ENCODE results near the gene EFCAB12.
"Not testable (repeated sequence)": the region's sequence is repeated elsewhere in the genome, so short reads cannot be mapped to it uniquely, and the experiment has no call there.

Gene EFCAB12

DNA sequence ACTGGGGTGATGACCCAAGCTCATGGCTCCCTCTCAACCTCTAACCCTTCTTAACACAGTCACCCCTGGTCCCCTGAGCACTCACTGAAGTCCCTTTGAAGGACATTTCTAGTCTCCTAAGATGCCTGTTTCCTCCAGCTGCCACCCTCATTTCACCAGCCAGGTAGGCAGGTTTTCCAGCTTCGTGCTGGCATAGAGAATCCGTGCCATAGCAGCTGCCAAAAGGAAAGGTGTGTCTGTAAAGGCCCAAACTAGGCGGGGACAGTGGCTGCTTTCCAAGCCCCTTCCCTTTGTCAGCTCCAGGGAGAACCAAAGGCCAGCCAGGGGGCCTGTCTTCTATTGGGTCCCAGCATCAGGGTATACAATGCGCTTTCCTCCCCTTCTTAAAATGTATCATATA, 36.9 kb downstream of the EFCAB12 start:
- DNase-seq = not testable (repeated sequence)

DNA sequence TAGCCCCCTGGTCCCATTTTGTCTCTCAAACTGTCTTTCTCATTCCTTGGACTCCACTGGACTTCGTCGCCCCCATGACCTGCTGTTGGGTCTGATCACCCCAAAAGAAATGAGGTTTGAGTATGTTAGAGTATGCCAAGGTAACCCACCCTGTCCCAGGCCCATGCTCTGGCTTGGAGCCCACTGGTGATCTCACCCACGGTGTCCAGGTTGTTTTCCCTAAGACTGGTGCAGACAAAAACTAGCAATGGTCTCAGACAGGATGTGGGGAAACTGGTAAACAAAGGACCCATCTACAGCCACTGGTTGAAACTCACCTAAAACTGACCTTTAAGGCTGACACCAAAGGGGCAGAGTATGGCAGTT, 38.9 kb downstream of the EFCAB12 start:
- DNase-seq = no peak

DNA sequence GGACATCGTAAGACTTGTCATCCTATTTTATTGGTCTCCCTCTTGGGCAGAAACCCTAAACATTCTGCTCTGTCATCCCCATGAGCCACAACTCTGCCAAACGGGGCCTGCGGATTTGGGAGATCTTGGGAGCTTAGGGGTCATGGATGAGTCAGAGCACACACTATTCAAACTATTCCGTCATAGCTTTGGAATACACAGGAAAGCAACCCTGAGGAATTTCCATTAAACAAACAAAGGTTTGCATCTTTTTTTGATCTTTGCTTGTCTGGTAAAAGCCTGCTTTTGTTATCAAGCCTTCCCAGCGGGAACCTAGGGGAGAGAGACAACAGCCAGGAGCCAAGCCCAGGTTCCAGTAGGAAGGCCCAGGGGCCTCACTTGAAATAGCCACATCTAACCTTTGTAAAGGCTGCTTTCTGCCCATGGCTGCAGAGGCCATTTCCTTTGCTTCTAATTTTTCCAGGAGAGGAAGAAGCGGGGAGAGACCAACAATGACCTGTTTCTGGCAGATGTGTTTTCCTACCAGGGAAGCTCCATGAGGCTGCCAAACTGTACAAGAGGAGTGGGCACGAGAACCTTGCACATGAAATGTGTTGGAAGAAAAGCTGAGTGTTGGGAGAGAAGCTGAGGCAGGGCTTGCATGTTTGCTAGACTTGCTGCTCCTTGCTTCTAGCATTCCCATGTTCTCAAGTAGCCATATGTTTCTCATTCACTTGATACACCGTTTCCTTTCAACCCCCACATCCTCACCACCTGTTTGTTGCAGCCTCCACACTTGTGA, 39.5 kb downstream of the EFCAB12 start:
- DNase-seq = not testable (repeated sequence)

DNA sequence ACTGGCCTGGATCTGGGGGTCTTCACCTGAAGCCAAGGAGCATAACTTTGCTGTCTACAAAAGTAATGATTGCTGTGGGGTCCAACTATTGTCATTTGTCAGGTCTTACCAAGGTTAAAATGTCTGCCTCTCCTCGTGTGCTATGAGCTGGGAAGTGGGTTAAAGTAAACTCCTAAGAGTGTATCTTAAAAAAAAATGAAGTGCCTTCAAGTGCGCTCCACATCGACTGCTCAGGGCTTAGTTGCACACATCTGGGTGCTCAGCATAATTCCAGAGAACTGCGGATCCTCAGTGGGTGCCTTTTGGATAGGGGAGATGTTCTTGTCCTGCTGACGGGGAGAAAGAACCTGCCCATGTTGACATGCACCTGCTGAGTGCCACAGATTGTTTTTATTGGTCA, 40.9 kb downstream of the EFCAB12 start:
- no peak for DNase-seq

DNA sequence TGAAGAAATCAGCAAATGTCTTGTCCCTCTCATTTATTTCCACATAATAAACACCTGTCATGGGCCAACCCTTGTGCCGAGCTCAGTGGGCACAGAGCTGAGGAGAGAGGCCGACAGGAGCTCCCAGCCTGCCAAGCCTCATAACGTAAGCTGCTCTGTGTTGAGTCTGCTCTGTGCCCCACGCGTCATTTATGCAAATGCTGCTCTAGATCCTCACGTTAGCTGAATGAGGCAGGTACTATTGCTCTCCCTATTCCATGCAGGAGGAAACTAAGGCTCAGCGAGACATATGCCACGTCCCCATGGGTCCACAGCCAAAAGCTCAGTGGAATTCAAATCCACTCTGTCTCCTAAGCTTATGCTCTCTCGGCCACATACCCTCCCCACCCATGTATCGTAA, 41.5 kb downstream of the EFCAB12 start:
- no peak for DNase-seq

DNA sequence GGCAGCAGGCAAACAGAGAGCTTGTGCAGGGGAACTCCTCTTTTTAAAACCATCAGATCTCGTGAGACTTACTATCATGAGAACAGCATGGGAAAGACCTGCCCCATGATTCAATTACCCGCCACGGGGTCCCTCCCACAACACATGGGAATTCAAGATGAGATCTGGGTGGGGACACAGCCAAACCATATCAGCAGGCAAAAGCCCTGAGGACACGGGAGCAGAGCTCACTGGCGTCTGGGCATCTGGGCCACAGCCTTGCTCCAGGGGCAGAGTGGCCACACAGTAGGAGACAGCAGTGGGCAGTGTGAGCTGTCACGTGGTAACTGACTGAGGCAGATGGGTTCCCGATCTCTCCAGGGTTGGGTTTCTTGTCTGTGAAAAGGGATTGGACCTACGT, 42.9 kb downstream of the EFCAB12 start:
- not testable (repeated sequence) for DNase-seq

DNA sequence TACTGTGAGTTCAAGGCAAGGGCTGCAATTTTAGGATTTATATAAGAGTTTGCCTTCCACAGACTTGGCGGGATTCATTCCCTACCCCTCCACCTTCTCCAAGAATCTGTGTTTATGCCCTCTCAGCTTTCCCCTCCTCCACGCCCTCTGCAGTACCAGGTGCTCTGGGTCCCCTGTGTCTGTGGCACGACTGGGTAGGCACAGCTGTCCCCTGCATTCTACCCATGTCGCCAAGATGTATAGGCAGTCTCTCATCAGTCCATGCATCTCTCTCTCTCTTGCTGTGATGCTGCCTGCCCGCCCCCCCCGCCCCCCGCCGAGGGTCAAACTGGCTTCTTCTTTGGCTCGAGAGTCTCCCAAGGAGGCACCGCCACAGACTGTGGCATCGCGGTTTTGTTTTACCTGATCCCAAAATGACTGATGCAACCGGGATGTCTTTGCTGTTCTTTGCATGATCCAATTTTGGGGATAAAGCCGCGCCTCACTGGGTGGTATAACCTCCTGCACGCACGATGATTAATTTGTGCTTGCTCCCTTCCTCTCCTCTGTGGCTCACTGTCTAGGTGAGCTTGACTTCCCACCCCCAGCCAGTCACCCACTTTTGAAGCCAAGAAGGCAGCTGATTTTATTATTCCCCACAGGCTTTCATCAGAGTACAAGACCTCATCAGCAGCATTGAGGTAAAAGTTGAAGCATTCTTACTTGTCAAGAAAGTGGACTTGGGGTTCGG, 43.7 kb downstream of the EFCAB12 start:
- DNase-seq = no peak

DNA sequence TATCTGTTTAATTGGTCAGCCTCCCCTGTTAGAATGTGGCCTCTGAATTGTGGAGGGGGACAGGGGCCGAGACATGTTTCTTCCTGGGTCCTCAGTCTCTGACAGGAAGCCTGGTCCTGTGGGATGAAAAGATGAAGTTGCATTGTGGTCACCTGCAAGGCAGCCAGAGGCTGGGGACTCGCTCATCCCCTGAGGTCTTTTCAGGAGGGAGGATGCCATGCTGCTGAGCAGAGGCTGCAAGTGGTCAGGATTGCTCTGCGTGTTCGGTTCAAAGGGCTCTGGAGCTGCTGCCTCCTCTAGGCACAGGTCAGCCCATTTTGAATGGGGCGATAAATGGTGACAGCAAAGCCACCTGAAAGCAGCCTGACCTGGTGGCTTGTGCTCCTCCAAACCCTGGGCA, 44.3 kb downstream of the EFCAB12 start:
- DNase-seq = not testable (repeated sequence)

DNA sequence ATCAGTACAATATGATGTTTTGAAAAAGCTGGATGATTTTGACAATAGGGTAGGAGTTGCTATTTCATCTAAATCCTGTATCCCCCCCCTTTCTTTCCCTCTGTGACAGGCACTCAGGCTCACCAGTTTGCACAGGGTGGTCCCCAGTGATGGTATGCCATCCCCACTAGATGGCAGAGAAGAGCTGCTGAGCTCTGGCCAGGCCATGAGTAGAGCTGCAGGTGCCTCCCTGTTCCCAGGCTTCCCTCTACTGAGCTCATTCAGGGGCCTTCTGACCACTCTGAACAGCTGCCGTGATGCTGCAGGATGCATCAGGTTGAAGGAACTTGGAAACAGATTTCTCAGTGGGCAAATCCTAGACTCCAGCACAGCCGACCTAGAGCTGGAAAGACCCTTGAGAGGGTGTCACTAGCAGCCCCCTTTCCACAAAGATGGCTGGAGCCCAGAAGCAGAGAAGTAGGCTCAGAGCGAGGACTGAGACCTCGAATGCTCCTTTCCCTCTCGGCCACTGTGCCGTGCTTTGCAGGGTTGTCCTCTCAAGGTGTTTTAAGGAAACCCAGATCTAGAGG, 45.1 kb downstream of the EFCAB12 start:
- DNase-seq = peak; percentile 9

DNA sequence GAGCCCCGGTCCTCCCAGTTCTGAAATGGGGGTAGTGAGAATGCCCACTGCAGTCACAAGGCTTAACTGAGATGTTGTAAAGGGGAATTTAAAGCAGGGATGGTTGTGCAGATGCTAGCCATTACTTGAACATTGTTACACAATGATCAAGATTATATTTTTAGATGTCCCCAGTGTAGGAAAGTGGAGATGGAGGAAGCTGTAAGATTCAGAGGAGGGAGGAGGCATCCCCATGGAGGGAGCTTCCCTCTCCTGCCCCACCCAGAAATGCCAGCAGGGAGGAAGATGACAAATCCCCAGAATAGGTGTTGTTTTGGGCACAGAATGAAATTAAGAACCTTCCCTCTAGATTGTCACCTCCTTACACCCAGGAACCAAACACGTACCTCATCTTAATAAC, 46.1 kb downstream of the EFCAB12 start:
- no peak for DNase-seq

DNA sequence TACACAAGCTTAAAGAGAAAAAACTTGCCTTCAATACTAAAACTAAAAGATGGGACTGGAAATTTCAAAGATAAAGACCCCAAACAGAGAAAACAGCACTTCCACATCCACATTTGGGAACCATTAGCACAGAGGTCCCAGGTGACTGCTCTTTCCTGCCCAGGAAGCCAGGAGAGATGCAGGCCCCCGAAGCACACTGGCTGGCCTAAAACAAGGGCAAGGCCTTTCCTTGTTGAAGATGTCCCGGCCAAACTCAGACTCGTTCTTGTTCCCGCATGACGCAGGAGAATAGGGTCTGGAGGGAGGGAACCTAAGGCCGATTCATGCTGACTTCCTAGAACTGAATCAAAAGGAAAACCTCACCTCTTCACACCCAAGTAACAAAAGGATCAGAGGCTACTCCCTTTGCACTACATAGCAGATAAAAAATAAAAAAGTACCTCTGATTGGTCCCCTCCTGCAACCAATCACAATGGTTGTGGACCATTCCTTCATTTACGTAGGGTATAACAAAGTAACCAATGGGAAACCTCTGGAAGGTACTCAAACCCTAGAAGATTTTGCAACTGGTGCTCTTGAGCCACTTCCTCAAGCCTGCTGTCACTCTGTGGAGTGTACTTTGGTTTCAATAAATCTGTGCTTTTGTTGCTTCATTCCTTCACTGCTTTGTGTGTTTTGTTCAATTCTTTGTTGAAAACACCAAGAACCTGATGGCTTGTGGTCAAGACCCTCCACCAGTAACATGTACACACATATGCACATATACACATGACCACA, 48.7 kb downstream of the EFCAB12 start:
- DNase-seq = no peak

DNA sequence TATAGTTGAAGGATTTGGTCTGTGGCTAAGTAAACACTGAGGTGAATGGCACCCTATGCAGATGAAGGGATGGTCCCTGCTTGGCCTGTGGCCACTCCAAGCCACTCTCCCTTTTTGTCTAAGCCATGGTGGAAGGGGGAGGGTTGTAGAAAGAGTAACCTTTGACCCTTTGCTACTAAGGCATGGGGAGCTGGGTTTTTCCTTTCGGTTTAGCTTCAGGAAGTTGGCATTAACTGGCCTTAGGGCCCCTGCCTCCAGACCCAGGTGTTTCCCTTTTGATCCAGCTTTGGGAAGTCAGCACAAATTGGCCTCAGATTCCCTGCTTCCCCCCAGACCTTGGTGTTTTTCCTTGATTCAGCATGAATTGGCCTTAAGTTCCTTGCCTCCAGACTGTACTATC, 49.5 kb downstream of the EFCAB12 start:
- DNase-seq = no peak

DNA sequence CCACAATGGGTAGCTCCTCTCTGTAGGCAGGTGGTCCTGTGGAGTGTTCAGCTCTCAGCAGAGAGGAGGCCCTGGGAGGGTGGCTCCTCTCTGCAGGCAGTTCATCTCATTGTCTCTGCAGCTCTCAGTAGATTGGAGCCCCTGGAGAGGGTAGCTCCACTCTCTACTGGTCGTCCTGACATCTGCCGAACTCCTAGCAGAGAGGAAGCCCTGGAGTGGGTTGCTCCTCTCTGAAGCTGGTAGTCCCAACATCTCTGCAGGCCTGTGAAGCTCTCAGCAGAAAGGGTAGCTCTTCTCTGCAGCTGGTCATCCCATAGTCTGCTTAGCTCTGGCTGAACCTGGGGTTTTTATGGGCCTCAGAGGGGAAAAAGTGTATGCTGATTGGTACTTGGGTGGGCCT, 50.8 kb downstream of the EFCAB12 start:
- DNase-seq = no peak

DNA sequence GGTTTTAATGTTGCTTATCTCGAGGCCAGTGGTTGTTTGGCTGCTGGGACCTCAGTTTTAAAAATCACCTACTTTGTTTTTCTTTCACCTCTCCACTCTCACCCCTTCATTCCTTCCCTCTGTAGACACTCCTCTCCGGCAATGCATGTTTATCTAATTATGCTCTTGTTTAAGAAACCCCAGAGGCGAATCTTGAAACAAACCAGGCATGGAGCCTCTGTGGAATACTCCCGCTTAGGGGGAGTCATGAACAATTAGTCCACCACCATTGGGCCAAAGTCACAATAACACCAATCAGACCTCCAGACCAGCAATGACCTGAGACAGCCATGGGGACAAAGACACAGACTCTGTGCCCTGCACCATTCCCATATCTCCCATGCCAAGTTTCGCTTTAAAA, 53.3 kb downstream of the EFCAB12 start:
- DNase-seq = no peak

DNA sequence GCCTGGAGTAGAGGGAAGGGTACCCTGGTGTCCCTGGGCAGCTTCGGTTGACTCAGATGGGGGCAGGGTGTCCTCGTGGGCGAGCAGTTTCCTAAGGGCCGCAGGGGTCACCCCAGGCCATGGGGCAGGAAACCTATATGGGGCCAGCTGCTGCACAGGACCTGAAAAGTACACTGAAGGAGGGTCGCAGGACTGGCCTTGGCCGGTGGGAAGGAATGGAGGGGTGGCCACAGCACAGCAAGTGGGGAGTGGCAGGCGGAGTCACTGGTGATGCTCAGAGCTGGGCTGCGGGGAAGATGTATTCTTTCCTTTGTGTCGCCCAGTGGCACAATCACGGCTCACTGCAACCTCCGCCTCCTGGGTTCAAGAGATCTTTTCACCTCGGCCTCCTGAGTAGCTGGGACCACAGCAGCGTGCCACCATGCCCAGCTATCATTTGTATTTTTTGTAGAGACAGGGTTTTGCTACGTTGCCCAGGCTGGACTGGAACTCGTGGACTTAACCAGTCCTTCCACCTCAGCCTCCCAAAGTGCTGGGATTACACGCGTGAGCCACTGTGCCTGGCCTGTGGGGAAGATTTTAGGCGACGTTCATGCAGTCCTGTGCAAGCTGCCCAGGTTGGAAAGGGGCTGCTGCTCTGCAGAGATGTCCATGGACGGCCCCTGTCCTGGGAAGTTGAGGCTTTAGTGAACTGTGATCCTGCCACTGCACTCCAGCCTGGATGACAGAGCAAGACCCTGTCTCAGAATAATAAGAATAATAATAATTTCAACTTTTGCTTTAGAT, 57.2 kb downstream of the EFCAB12 start:
- no peak for DNase-seq

DNA sequence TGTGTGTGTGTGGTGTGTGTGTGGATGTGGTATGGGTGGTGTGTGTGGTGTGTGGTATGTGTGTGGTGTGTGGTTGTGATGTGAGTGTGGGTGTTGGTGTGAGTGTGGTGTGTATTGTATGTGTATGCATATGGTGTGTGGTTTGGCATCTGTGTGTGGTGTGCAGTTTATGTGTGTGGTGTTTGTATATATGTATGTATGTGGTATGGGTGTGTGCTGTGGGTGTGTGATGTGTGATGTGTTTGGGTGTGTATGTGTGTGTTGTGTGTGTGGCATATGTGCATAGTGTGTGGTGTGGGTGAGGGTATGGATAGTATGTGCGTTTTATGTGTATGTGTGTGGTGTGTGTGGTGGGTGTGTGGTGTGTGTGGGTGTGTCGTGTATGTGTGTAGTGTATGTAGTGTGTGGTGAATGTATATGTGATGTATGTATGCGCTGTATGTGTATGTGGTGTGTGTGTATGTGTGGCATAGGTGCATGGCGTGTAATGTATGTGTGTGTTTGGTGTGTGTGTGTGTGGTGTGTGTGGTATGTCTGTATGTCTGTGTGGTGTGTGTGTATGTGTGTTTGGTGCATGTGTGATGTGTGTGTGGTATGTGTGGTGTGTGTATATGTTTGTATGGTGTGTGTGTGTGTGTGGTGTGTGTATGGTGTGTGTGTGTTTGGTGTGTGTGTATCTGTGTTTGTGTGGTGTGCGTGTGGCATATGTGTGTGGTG, 58.0 kb downstream of the EFCAB12 start:
- no peak for DNase-seq

DNA sequence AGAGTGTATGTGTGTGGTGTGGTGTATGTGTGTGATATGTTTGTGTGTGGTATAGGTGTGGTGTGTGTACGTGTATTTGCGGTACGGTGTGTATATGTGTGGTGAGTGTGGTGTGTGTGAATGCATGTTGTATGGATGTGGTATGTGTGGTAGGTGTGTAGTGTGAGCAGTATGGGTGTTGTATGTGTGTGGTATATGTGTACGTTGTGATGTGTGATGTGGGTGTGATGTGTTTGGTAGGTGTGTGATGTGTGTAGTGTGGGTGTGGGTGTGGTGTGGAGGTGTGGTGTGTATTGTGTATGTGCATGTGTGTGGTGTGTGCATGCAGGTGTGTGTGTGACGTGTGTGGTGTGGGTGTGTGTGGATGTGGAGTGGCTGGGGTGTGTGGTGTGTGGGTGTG, 58.7 kb downstream of the EFCAB12 start:
- DNase-seq = no peak

DNA sequence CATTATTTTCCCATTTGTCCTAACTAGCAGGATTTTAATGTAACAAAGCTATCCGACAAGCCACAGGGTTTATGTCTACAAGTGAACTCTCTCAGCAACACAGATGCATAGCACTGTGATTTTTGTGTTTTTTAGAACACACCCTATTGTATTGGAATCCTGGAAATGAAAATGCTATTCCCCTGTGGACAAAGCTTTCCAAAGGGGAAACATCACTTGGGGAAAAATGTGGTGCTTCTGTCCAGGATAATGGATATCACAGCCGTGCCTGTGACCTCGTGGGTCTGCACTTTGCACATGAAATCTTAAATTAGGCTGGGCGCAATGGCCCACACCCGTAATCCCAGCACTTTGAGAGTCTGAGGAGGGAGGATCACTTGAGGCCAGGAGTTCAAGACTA, 60.6 kb downstream of the EFCAB12 start:
- no peak for DNase-seq

DNA sequence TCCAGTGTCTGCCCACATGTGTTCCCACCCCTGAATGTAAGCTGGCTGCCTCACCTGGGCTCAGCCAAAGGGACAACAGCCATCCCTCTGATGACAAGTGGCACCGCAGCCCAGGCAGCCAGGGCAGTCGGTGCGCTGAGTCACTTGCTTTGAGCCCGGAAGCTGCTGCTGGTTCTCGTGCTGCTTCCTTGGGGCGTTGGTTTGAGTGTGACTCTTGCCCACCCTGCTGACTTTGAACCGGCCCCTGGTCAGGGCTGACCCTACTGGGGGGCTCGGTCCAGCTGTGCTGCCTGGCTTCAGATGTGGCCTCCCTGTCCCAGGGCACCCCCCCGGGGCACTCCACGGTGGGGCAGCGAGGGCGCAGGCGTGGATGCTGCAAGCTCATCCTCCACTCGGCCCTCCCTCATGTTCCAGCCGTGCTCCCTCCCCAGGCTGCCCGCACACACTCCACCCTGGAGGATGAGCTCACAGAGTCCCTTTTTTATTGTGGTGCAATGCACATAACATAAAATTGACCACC, 62.1 kb downstream of the EFCAB12 start:
- no peak for DNase-seq

DNA sequence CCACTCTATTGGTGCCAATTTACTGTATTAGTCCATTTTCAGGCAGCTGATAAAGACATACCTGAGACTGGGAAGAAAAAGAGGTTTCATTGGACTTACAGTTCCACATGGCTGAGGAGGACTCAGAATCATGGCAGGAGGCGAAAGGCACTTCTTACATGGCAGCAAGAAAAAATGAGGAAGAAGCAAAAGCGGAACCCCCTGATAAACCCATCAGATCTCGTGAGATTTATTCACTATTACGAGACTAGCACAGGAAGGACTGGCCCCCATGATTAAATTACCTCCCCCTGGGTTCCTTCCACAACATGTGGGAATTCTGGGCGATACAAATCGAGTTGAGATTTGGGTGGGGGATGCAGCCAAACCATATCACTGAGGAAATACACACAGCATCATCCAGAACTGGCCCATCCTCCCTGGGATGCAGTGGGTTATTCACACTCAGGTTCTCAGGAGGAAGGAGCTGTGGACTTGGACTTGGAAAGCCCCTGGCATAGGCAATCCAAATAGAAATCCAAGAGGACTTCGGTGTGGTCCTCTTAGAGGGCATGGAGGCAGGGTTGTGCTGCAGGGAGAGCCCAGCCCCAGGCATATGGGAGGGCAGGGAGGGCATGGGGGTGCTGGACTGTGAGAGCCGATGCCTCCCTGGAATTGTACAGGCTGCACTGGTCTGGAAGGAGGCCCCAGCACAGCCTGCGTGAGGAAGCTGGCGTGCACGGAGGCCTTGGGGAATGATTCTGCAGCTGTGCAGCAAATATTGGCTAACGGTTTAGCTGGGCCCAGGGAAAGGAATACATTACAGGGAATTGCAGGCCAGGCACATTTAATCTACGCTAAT, 62.9 kb downstream of the EFCAB12 start:
- no peak for DNase-seq

DNA sequence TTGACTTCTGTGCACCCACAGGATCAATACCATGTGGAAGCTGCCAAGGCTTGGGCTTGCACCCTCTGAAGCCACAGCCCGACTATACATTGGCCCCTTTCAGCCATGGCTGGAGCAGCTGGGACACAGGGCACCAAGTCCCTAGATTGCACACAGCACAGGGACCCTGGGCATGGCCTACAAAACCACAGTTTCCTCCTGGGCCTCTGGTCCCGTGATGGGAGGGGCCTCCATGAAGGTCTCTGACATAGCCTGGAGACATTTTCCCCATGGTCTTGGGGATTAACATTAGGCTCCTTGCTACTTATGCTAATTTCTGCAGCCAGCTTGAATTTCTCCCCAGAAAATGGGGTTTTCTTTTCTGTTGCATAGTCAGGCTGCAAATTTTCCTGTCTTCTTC, 63.6 kb downstream of the EFCAB12 start:
- DNase-seq = not testable (repeated sequence)

All from NCI-H345 (cell line).